ENCODE measurements around the gene NCAPD2. TPM values are rescaled to one million over a fixed set of nuclear protein-coding genes. Genes with fewer than 3 reads are reported as not detected.
A peak's percentile ranks its signal among the peaks of the same experiment; 100 is the strongest.
"Not testable (repeated sequence)": the region's sequence is repeated elsewhere in the genome, so short reads cannot be mapped to it uniquely, and the experiment has no call there.

NCAPD2 gene
- total RNA-seq, 1 experiment from 2014 or later, result 204 TPM

DNA sequence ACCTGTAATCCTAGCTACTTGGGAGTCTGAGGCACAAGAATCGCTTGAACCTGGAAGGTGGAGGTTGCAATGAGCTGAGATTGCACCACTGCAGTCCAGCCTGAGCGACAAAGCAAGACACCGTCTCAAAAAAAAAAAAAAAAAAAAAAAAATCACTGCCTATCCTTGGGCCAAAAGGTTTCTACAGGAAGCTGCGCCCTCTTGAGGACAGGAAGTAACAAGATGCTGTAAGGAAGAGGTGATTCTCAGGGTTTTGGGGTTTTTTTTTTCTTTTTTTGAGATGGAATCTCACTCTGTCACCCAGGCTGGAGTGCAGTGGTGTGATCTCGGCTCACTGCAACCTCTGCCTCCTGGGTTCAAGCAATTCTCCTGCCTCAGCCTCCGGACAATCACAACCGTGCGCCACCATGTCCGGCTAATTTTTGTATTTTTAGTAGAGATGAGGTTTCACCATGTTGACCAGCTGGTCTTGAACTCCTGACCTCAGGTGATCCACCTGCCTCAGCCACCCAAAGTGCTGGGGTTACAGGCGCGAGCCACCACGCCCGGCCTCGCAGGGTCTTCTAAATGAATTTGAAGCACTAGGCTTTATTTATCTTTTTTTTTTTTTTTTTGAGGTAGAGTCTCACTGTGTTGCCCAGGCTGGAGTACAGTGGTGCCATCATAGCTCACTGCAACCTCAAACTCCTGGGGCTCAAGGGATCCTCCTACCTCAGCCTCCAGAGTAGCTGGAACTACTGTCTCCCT lies 64.3 kb downstream of the NCAPD2 start:
- CTCF ChIA-PET, result interaction anchor here (0.6 to 1.8 kb wide), 20 partner anchors 8 to 239 kb away, joined by 3 to 14 read pairs (median 5); partner anchors contain the start of genes GAPDH, NOP2 and ZNF384
- H3K4me3 Mint-ChIP-seq (ENCODE audit: unreplicated experiment), result not testable (repeated sequence)
- peaks cover 77% of the 10 kb centered on the region for H3K36me3 Mint-ChIP-seq (ENCODE audit: insufficient read depth, unreplicated experiment)

DNA sequence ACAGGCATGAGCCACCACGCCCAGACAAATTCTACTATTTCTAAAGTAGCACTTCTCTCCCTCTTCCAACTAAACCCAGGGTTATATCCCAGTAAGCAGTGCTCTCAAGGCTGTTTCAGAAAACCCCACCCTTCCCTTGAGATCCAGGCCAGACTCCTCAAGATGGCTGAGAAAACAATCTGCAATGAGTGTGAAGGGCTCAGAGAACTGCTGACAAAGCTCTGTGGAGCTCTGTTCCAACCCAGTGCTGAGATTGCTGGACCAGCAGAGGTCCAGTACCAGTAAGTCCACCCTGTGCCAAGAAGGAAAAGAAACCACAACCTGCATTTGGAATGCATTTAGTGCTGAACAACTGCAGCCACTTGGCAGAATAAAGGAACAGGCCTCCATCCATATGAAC lies 65.6 kb downstream of the NCAPD2 start:
- no TSS peak for BruUV-seq (replicated peaks)
- Histone ChIP-seq H3K4me3 (ENCODE audit: low read depth, low read length) (no peak overlapping the region), H3K36me3 (ENCODE audit: control insufficient read depth, insufficient read depth, low read length) (peaks cover 17% of the 10 kb centered on the region), H3K27me3 (replicated peaks; ENCODE audit: control insufficient read depth, insufficient read depth, low read length) (no peaks in the 10 kb centered on the region), H3K9me3 (no peaks in the 10 kb centered on the region), H3K4me1 (no peaks in the 10 kb centered on the region)
- no peak overlapping the region for H3K4me3 Mint-ChIP-seq (ENCODE audit: unreplicated experiment)
- no peak overlapping the region for H3K27ac Mint-ChIP-seq (ENCODE audit: unreplicated experiment)
- peaks cover 90% of the 10 kb centered on the region for H3K36me3 Mint-ChIP-seq (ENCODE audit: insufficient read depth, unreplicated experiment)
- ChIA-PET CTCF (interaction anchor here (0.7 to 1.2 kb wide), 2 partner anchors 22 to 27 kb away, joined by 3 read pairs; no protein-coding TSS in a partner anchor), POLR2A (interaction anchor here (1.6 kb wide), 1 partner anchor 25 kb away, joined by 27 read pairs; the partner anchor contains the start of gene GAPDH)
- no peaks in the 10 kb centered on the region for H3K9me3 Mint-ChIP-seq (ENCODE audit: unreplicated experiment)
- no peaks in the 10 kb centered on the region for H3K4me1 Mint-ChIP-seq (ENCODE audit: low read depth, unreplicated experiment)
- intact Hi-C loops (cut with micrococcal nuclease; ENCODE audit: unreplicated experiment), result no loop called here
- TF ChIP-seq, protein P1, sequence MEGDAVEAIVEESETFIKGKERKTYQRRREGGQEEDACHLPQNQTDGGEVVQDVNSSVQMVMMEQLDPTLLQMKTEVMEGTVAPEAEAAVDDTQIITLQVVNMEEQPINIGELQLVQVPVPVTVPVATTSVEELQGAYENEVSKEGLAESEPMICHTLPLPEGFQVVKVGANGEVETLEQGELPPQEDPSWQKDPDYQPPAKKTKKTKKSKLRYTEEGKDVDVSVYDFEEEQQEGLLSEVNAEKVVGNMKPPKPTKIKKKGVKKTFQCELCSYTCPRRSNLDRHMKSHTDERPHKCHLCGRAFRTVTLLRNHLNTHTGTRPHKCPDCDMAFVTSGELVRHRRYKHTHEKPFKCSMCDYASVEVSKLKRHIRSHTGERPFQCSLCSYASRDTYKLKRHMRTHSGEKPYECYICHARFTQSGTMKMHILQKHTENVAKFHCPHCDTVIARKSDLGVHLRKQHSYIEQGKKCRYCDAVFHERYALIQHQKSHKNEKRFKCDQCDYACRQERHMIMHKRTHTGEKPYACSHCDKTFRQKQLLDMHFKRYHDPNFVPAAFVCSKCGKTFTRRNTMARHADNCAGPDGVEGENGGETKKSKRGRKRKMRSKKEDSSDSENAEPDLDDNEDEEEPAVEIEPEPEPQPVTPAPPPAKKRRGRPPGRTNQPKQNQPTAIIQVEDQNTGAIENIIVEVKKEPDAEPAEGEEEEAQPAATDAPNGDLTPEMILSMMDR (IDR thresholded peaks at IDR 0.05; ENCODE audit: insufficient read depth in 1 of 2, low read depth in 1 of 2, low read length in 1 of 2, severe bottlenecking in 1 of 2, unreplicated experiment in 1 of 2), result no peak
- DNase-seq, result no peak
- H3K27me3 Mint-ChIP-seq (ENCODE audit: insufficient read depth, unreplicated experiment), result no peaks in the 10 kb centered on the region

More for the DNA sequence above, 64.3 kb downstream of the NCAPD2 start:
- H3K4me1 Mint-ChIP-seq (ENCODE audit: low read depth, unreplicated experiment); H3K27me3 ChIP-seq (replicated peaks; ENCODE audit: control insufficient read depth, insufficient read depth, low read length); H3K9me3 Mint-ChIP-seq (ENCODE audit: unreplicated experiment); BruUV-seq (replicated peaks); H3K27ac Mint-ChIP-seq (ENCODE audit: unreplicated experiment); intact Hi-C loops (cut with micrococcal nuclease; ENCODE audit: unreplicated experiment); H3K4me3 ChIP-seq (ENCODE audit: low read depth, low read length); H3K9me3 ChIP-seq; H3K27me3 Mint-ChIP-seq (ENCODE audit: insufficient read depth, unreplicated experiment); H3K4me1 ChIP-seq: not testable (repeated sequence)
- DNase-seq, result peak; percentile 72 to 79
- TF ChIP-seq, protein P1 (IDR thresholded peaks at IDR 0.05; ENCODE audit: insufficient read depth in 1 of 2, low read depth in 1 of 2, low read length in 1 of 2, severe bottlenecking in 1 of 2, unreplicated experiment in 1 of 2), result peak; percentile 75 to 79
- H3K36me3 ChIP-seq (ENCODE audit: control insufficient read depth, insufficient read depth, low read length), result peaks cover 15% of the 10 kb centered on the region
- POLR2A ChIA-PET, result interaction anchor here (0.5 to 1.6 kb wide), 5 partner anchors 18 to 1479 kb away, joined by 3 to 27 read pairs (median 3); partner anchors contain the start of gene GAPDH

DNA sequence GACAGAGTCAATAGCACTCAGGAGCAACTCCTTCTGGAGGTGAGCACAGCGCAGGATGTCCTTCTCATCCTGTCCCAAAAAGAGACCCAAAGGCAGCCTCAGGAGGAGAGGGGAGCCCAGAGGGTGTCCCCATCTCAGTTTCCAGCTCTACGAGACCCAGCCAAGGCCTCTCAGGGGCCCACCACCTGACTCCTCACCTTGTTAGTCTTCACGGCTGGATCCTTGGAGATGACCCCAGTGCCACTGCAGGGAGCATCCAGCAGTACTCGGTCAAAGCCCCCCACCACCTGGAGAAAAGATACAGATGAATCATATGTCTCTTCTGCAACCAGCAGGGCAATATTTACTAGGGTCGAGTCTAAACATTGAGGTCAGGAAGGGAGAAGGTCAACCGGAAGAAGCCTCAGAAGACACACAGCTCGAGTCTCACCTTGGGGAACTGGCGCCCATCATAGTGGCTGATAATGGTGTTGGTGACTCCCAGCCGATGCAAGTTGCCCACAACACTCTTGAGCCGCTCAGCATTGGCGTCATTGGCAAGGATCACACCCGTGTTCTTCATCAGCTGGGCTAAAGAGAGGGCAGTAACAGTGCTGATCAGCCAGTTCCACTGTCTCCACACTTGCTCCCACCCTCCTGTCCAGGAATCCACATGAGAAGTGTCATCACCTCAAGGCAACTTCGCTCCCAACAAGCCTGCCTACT lies 66.8 kb downstream of the NCAPD2 start:
- Mint-ChIP-seq H3K36me3 (ENCODE audit: insufficient read depth, unreplicated experiment) (peaks cover 100% of the 10 kb centered on the region), H3K27me3 (ENCODE audit: insufficient read depth, unreplicated experiment) (no peaks in the 10 kb centered on the region), H3K27ac (ENCODE audit: unreplicated experiment) (no peak overlapping the region), H3K4me3 (ENCODE audit: unreplicated experiment) (no peak overlapping the region), H3K4me1 (ENCODE audit: low read depth, unreplicated experiment) (no peaks in the 10 kb centered on the region), H3K9me3 (ENCODE audit: unreplicated experiment) (no peaks in the 10 kb centered on the region)
- TF ChIP-seq, protein P1 (IDR thresholded peaks at IDR 0.05; ENCODE audit: insufficient read depth in 1 of 2, low read depth in 1 of 2, low read length in 1 of 2, severe bottlenecking in 1 of 2, unreplicated experiment in 1 of 2), result no peak
- no peak for DNase-seq
- Histone ChIP-seq H3K27me3 (replicated peaks; ENCODE audit: control insufficient read depth, insufficient read depth, low read length) (no peaks in the 10 kb centered on the region), H3K4me1 (no peaks in the 10 kb centered on the region), H3K9me3 (no peaks in the 10 kb centered on the region), H3K4me3 (ENCODE audit: low read depth, low read length) (no peak overlapping the region), H3K36me3 (ENCODE audit: control insufficient read depth, insufficient read depth, low read length) (peaks cover 17% of the 10 kb centered on the region)
- POLR2A ChIA-PET, result no interaction called here
- CTCF ChIA-PET, result no interaction called here
- BruUV-seq (replicated peaks), result no TSS peak
- intact Hi-C loops (cut with micrococcal nuclease; ENCODE audit: unreplicated experiment), result no loop called here
